ENCODE results near the gene TNFRSF1B.

TNFRSF1B gene

DNA sequence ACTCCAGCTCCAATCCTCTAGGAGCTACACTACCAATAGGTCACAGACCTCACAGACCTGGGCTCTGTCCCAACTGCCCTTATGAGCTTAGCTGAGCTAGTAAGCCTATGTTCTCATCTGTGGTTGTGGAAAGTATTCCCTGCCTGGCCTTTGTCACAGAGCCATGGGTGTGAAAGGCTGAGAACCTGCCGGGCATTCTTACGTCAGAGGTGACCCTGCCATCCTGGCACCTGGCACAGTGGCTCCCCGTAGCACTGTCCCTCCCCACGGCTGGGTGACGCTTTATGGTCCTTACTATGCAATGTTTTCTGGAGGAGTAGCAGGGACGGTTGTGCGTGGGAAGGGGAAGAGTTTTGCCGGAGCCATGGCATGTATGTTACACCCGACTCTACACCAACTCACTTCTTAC, 3.5 kb downstream of the TNFRSF1B start:
- Histone ChIP-seq H3K27me3 (ENCODE audit: insufficient read depth, poor library complexity, severe bottlenecking) (peaks cover 28% of the 10 kb centered on the region), H3K9me3 (ENCODE audit: severe bottlenecking) (no peaks in the 10 kb centered on the region), H3K27ac (ENCODE audit: poor library complexity, severe bottlenecking) (no peak overlapping the region), H3K4me3 (ENCODE audit: severe bottlenecking) (no peak overlapping the region), H3K4me1 (ENCODE audit: insufficient read depth, poor library complexity, severe bottlenecking) (no peaks in the 10 kb centered on the region), H3K36me3 (ENCODE audit: low read depth) (no peaks in the 10 kb centered on the region)
- DNase-seq (ENCODE audit: low spot score), result no peak
- ATAC-seq (ENCODE audit: low read depth), result no peak
- TF ChIP-seq, protein P1, sequence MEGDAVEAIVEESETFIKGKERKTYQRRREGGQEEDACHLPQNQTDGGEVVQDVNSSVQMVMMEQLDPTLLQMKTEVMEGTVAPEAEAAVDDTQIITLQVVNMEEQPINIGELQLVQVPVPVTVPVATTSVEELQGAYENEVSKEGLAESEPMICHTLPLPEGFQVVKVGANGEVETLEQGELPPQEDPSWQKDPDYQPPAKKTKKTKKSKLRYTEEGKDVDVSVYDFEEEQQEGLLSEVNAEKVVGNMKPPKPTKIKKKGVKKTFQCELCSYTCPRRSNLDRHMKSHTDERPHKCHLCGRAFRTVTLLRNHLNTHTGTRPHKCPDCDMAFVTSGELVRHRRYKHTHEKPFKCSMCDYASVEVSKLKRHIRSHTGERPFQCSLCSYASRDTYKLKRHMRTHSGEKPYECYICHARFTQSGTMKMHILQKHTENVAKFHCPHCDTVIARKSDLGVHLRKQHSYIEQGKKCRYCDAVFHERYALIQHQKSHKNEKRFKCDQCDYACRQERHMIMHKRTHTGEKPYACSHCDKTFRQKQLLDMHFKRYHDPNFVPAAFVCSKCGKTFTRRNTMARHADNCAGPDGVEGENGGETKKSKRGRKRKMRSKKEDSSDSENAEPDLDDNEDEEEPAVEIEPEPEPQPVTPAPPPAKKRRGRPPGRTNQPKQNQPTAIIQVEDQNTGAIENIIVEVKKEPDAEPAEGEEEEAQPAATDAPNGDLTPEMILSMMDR (IDR thresholded peaks at IDR 0.05; ENCODE audit: poor library complexity, severe bottlenecking), result no peak

DNA sequence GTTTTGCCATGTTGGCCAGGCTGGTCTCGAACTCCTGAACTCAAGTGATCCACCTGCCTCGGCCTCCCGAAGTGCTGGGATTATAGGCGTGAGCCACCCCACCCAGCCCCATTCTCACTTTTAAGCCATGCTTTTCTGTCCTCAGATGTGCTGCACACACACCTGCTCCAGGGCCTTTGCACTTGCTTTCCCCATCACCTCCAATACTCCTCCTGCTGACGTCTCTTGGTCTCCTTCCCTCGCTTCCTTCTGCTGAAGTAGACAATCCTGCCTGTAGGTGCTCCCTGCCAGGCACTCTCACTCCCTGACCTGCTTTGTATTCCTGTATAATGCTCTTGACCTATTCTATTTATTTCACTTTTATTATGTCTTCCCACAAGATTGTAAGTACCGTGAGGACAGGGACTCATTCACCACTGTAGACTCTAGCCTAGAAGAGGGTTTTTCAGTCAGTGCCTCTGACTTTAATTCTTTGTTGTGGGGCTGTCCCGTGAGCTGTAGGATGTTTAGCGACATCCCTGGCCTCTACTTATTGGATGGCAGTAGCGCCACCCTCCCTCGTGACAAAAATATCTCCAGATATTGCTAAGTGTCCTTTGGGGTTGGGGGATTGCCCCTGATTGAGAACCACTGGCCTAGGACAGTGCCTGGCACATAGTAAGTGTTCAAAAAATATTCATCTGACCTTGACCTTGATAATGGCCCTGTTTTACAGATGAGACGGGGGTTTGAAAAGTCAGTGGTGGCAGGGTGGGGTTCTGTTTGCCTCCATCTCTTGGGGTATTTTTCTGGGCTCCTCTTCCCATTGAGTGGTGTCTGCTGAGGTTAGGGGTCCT, 4.6 kb downstream of the TNFRSF1B start:
- Histone ChIP-seq H3K4me3 (ENCODE audit: severe bottlenecking) (no peak overlapping the region), H3K27me3 (ENCODE audit: insufficient read depth, poor library complexity, severe bottlenecking) (peaks cover 21% of the 10 kb centered on the region), H3K27ac (ENCODE audit: poor library complexity, severe bottlenecking) (no peak overlapping the region), H3K4me1 (ENCODE audit: insufficient read depth, poor library complexity, severe bottlenecking) (no peaks in the 10 kb centered on the region), H3K36me3 (ENCODE audit: low read depth) (no peaks in the 10 kb centered on the region), H3K9me3 (ENCODE audit: severe bottlenecking) (no peaks in the 10 kb centered on the region)
- TF ChIP-seq, protein P1 (IDR thresholded peaks at IDR 0.05; ENCODE audit: poor library complexity, severe bottlenecking), result no peak
- DNase-seq (ENCODE audit: low spot score), result no peak
- ATAC-seq (ENCODE audit: low read depth), result no peak

DNA sequence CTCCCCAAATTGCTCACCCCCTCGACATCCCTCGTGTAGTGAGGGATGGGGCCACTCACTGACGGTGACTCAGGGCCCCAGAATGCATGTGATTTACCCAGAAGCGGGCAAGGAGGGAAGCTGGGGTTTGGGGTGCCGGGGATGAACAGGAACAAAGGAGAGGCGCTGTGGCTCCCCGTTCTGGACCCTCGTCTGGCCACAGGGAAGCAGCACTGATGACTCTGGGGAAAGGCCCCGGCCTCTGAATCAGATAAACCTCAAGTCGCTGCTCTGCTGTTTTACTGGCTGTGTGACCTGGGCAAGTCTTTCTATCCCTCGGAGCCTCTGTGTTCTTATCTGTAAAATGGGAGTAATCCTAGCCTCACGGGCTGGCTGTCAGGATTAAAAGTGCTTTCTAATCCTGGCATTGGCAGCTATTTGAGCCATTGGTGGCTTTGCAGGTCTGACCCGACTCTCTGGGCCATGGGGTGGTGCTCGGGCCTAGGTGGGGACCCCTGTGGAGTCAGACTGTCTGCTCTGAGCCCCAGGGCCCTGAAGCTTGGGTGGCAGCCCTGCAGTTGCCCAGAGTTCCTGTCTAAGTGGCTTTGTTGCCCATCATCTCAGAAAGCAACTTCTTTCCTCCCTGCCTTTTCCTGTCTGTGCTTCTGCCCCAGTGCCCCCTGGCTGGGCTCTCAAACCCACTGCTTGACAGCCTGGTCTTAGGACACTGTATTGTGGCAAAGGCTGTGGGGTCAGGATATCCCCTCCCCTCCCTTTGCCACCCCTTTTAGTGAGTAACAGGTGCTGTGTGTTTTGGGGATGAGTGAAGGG, 5.5 kb downstream of the TNFRSF1B start:
- Histone ChIP-seq H3K4me3 (ENCODE audit: severe bottlenecking) (no peak overlapping the region), H3K4me1 (ENCODE audit: insufficient read depth, poor library complexity, severe bottlenecking) (no peaks in the 10 kb centered on the region), H3K27me3 (ENCODE audit: insufficient read depth, poor library complexity, severe bottlenecking) (peaks cover 15% of the 10 kb centered on the region), H3K9me3 (ENCODE audit: severe bottlenecking) (no peaks in the 10 kb centered on the region), H3K36me3 (ENCODE audit: low read depth) (no peaks in the 10 kb centered on the region), H3K27ac (ENCODE audit: poor library complexity, severe bottlenecking) (no peak overlapping the region)
- TF ChIP-seq, protein P1 (IDR thresholded peaks at IDR 0.05; ENCODE audit: poor library complexity, severe bottlenecking), result no peak
- DNase-seq (ENCODE audit: low spot score) (no peak), ATAC-seq (ENCODE audit: low read depth) (no peak)

DNA sequence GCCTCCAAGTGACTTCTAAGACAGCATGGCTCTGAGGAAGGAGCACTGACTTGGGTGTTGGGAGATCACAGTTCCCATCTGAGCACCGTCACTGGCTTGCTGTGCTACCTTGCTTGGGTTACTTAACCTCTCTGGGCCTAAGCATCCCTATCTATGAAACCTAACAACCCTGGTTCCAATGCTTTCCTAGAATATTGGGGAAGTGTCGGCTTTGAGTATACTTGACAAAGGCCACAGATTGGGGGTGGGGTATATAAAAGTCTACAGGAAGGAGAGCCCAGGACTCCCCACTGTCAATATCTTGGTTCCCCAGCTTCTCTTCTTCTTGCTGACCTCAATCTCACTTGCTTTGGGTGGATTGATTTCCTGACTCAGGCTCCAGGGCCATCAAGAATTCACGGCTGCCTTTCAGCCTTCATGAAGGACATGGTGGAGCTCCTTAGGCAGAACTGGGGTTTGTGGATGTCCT, 6.3 kb downstream of the TNFRSF1B start:
- Histone ChIP-seq H3K4me1 (ENCODE audit: insufficient read depth, poor library complexity, severe bottlenecking) (no peaks in the 10 kb centered on the region), H3K27ac (ENCODE audit: poor library complexity, severe bottlenecking) (no peak overlapping the region), H3K36me3 (ENCODE audit: low read depth) (no peaks in the 10 kb centered on the region), H3K4me3 (ENCODE audit: severe bottlenecking) (no peak overlapping the region), H3K9me3 (ENCODE audit: severe bottlenecking) (no peaks in the 10 kb centered on the region), H3K27me3 (ENCODE audit: insufficient read depth, poor library complexity, severe bottlenecking) (peaks cover 7% of the 10 kb centered on the region)
- ATAC-seq (ENCODE audit: low read depth) (no peak), DNase-seq (ENCODE audit: low spot score) (no peak)
- TF ChIP-seq, protein P1 (IDR thresholded peaks at IDR 0.05; ENCODE audit: poor library complexity, severe bottlenecking), result no peak

Measured in RWPE2 (cell line).